SU-DHL-6 (cell line): ENCODE results near the gene ZNF560.

ENCODE experiments used
- EZH2phosphoT487 ChIP-seq: fragments of 200-600 bp; sonication (generic), shearing (Covaris generic); conservative IDR thresholded peaks from 2 replicates; pipeline ENCODE4 v1.6.1; 2018; ENCODE audit warnings: mild to moderate bottlenecking, antibody characterized with exemption, low read length, moderate library complexity, mixed read lengths
- TF ChIP-seq, protein P1 (sequence below): fragments of 200-600 bp; sonication (generic); IDR thresholded peaks from one replicate; pipeline ENCODE4 v1.5.1; 2017; ENCODE audit warnings: antibody characterized with exemption, mild to moderate bottlenecking, low read length, moderate library complexity; ENCODE audit not compliant: insufficient read depth, poor library complexity, severe bottlenecking

- no peak for TF ChIP-seq EZH2phosphoT487
- TF ChIP-seq, protein P1, sequence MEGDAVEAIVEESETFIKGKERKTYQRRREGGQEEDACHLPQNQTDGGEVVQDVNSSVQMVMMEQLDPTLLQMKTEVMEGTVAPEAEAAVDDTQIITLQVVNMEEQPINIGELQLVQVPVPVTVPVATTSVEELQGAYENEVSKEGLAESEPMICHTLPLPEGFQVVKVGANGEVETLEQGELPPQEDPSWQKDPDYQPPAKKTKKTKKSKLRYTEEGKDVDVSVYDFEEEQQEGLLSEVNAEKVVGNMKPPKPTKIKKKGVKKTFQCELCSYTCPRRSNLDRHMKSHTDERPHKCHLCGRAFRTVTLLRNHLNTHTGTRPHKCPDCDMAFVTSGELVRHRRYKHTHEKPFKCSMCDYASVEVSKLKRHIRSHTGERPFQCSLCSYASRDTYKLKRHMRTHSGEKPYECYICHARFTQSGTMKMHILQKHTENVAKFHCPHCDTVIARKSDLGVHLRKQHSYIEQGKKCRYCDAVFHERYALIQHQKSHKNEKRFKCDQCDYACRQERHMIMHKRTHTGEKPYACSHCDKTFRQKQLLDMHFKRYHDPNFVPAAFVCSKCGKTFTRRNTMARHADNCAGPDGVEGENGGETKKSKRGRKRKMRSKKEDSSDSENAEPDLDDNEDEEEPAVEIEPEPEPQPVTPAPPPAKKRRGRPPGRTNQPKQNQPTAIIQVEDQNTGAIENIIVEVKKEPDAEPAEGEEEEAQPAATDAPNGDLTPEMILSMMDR = no peak
These were observed 66.9 kb downstream of the ZNF560 start for GRCh38 chr19:9431475-9431874.
